Measurements from ENCODE around the gene AGAP2.

AGAP2 gene

GRCh38 chr12:57736741-57737466 lies 1.6 kb downstream of the AGAP2 start:
- no peak for DNase-seq (ENCODE audit: low read depth in 2 of 2)

GRCh38 chr12:57735952-57736740 lies 2.4 kb downstream of the AGAP2 start:
- DNase-seq (ENCODE audit: low read depth in 2 of 2), result no peak

GRCh38 chr12:57735198-57735855 lies 3.2 kb downstream of the AGAP2 start:
- DNase-seq (ENCODE audit: low read depth in 2 of 2), result no peak

- no peak for DNase-seq (ENCODE audit: low read depth in 2 of 2)
Observed at GRCh38 chr12:57734591-57734990, 4.0 kb downstream of the AGAP2 start.

DNA sequence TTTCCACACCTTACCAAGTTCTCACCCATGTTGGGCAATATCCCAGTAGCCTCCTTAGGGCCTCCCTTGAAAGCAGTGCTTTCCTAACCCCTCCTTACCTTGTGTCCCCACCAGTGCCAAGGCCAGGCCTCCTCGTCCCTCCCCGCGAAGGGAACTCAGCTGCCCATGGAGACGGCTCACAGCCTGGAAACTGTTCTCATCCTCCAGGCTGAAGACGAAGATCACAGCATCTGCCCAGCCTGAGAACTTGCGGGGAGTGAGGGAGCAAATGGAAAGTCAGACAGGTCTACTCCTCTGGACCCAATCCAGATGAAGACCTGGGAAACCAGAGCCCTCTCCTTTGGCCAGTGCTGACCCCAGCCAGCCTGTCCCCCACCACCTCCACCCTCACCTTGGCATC lies 4.6 kb downstream of the AGAP2 start:
- no peak for DNase-seq (ENCODE audit: low read depth in 2 of 2)

- no peak for DNase-seq (ENCODE audit: low read depth in 2 of 2)
Observed at GRCh38 chr12:57732726-57733593, 5.6 kb downstream of the AGAP2 start.

DNA sequence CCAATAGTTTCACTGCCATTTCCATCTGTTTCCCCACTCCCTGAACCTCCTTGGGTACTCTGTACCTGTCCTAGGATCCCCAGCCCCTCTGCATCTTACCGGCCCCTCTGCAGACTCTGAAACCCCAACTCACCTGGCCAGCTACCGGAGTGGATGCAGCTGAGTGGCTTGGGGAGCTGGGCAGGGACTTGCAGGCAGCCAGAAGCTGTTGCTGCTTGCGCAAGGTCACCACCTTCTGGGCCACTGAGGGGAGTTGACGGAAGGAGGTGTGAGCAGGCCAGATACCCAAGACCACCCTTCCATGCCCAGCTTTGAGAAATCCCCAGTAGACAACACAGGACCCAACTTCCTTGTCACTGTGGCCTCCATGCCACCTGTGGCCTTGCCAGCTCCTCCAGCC lies 6.3 kb downstream of the AGAP2 start:
- DNase-seq (ENCODE audit: low read depth in 2 of 2), result no peak

- no peak for DNase-seq (ENCODE audit: low read depth in 2 of 2)
Observed at GRCh38 chr12:57731411-57732080, 7.0 kb downstream of the AGAP2 start.

DNA sequence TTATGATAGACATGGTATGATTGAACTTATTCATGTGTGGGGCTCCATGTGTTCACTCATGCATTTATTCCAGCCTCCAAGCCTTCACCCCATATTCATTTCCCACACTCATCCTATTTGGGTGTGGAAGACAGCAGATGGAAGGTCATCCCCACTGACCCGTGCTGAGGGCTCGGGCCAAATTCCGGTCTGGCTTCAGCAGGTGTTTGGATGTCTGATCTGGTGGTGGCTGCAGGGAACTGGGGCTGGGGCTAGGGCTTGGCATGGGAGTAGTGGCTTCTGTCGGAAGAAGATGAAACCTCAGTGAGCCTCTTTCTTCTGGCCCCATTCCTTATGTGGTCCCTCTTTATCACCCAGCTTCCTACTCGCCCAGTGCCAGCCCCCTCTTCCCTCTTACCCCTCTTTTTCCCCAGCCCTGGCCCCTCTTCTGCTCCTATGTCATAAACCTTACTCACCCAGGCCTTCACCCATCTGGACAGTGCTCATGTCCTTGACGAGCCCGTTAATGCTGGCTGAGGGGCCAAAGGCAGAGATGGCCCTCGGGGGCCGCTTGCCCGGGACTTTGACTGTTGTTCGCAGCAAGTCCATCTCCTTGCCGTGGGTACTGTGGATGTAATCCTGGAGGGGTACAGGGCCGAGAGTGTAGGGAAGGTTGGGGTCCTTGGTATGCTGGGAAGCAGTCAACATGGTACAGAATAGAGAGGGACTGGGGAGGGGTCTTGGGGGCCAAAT lies 8.0 kb downstream of the AGAP2 start:
- DNase-seq (ENCODE audit: low read depth in 2 of 2), result no peak

DNA sequence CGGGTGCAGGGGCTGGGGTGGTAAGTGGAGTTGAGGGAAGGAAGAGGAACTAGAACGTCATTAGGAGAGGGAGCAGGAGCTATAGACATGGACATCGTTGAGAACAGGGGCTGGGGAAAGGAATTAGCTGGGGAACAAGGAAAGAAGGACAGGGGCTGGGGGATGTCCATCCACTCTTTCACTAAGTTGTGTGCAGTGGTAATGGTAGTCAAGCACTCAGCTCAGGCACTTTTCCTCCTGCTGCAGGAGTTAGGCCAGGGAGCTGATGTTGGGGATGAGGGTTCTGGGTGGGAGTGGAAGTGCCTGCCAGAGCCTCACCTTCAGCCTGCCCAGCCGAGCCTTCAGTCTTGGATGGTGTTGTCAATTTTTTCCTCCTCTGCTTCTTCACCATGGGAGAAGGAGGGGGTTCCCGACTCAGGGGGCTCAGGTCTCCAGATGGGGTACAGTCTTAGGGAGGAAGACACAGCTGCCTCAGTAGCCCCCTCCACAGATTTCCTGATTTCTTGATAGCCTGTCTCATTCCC lies 9.2 kb downstream of the AGAP2 start:
- no peak for DNase-seq (ENCODE audit: low read depth in 2 of 2)

- no peak for DNase-seq (ENCODE audit: low read depth in 2 of 2)
Observed at GRCh38 chr12:57727758-57728395, 10.7 kb downstream of the AGAP2 start.

- no peak for DNase-seq (ENCODE audit: low read depth in 2 of 2)
Observed at GRCh38 chr12:57726884-57727757, 11.4 kb downstream of the AGAP2 start.

GRCh38 chr12:57726151-57726883 lies 12.2 kb downstream of the AGAP2 start:
- DNase-seq (ENCODE audit: low read depth in 2 of 2), result peak; percentile 67 to 70

DNA sequence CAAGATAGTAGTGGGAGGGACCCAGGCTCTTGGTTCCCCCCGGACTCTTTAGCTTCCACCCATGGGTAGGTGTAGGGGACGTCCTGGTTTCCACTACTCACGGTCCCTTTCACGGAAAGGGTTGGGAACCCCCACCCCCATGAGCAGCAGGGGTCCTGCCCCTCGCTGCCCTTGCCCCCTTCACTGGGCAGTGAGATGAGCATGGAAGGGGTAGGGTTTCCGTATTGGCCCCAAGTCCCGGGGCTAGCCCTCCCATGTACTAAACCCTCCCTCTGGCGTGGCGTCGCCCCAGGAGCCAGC lies 12.7 kb downstream of the AGAP2 start:
- no peak for DNase-seq (ENCODE audit: low read depth in 2 of 2)

DNA sequence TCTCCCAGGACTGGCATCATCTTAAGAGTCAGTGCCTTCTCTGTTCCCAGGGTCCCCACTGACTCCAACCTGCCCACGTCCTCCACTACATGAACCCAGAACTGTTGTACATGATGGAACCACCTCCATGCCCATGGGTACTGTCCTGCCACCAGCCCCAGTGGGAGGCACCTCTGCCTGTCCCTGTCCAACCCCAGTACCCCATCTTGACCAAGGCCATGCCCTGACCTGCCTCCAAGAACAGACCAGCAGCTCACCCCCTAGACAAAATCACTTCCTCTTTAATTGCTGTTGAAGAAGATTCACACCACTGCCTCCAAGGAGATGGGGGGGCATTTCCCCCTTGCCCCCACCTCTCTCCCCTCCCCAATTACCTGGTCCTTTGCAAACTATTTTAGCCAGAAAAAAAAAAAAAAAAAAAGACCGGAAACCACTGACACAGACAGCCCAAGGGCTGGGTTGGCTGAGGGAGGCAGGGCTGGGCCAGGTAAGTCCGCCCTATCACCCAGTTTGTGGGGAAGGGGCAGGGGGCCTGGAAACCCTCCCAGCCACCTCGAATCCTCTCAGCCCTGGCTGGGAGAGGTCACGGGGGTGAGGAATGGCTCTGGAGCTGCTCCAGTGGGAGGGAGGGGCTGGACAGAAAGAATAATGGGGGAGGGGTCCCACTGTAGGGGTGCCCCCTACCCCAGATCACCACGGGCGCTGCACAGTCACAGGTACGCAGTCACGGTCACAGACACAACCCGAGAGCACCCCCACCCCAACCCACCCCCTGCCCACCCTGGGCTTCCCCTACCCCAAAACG lies 13.4 kb downstream of the AGAP2 start:
- no peak for DNase-seq (ENCODE audit: low read depth in 2 of 2)

- DNase-seq (ENCODE audit: low read depth in 2 of 2), result no peak
Observed at GRCh38 chr12:57724003-57724935, 14.3 kb downstream of the AGAP2 start.

All from fibroblast of skin of left quadriceps (primary cell).